Kidney (tissue), 14 donors: Measurements from ENCODE around the gene DACT2. TPM values are rescaled to one million over a fixed set of nuclear protein-coding genes. Genes with fewer than 3 reads are reported as not detected.

Experiments used
- DNase-seq, 5 donors: peaks; one replicate each; pipeline ENCODE4 v3.0.0-alpha.2; 2013 to 2020
- FAIRE-seq: peaks from 2 replicates; lab custom pipeline; 2012; peaks lifted over from hg19 to GRCh38; lab: Jason Lieb, UNC
- H3K27ac ChIP-seq, 2 donors: one replicate each; pipeline ENCODE4 v1.7.0; 2013; ENCODE audit warnings: low read depth in 2 of 2, low read length in 2 of 2, inconsistent platforms in 1 of 2
- H3K27me3 ChIP-seq: one replicate; pipeline ENCODE4 v1.7.1; 2013; ENCODE audit warnings: low read length, inconsistent platforms; ENCODE audit not compliant: control insufficient read depth, insufficient read depth
- H3K36me3 ChIP-seq, 3 donors: one replicate each; pipeline versions ENCODE4 v1.7.0 to v1.7.1; 2013; ENCODE audit warnings: low read length in 3 of 3, control low read depth in 1 of 3, inconsistent platforms in 1 of 3; ENCODE audit not compliant: insufficient read depth in 3 of 3, control insufficient read depth in 2 of 3
- H3K4me1 ChIP-seq, 3 donors: one replicate each; pipeline versions ENCODE4 v1.7.0 to v1.7.1; 2013; ENCODE audit warnings: low read length in 3 of 3, inconsistent platforms in 1 of 3, low read depth in 1 of 3; ENCODE audit not compliant: control insufficient read depth in 2 of 3, insufficient read depth in 2 of 3
- H3K4me3 ChIP-seq, 3 donors: one replicate each; pipeline versions ENCODE4 v1.7.0 to v1.8.1; 2013; ENCODE audit warnings: low read length in 3 of 3, control low read depth in 1 of 3, inconsistent platforms in 1 of 3
- H3K9ac ChIP-seq, 3 donors: one replicate each; pipeline versions ENCODE4 v1.7.0 to v1.7.1; 2013; ENCODE audit warnings: low read length in 3 of 3, control low read depth in 1 of 3, inconsistent platforms in 1 of 3
- H3K9me3 ChIP-seq, 3 donors: one replicate each; pipeline versions ENCODE4 v1.7.0 to v1.7.1; 2013; ENCODE audit warnings: low read length in 3 of 3, control low read depth in 1 of 3, inconsistent platforms in 1 of 3; ENCODE audit not compliant: control insufficient read depth in 2 of 3, insufficient read depth in 1 of 3
- intact Hi-C: fragments of 100-400 bp; cut with DNase I; formaldehyde crosslinking; loops from one replicate; pipeline ENCODE4 v1.11.1; 2022
- polyA plus RNA-seq: library from polyadenylated mRNA; stranded (reverse); fragments of 350-450 nt; fragmentation: Illumina TruSeq; extraction: RNeasy Lipid Tissue Mini Kit (QIAGEN cat#74804); gene quantifications from one replicate; pipeline ENCODE4 v1.2.3, GENCODE V29; 2014; ENCODE audit warnings: low read depth, low replicate concordance; ENCODE audit not compliant: insufficient read depth
- total RNA-seq: library from RNA; stranded (reverse); fragmentation: NEBNext Ultra II Directional; extraction: Animal tissue kit (Norgen Biotek cat#: 25700); gene quantifications from one replicate; pipeline ENCODE4 v1.2.1, GENCODE V29; 2021
- TF ChIP-seq, protein P1 (sequence below): IDR thresholded peaks from 3 replicates; pipeline ENCODE4 v1.5.1; 2012; ENCODE audit warnings: mild to moderate bottlenecking, moderate library complexity, borderline replicate concordance; ENCODE audit not compliant: insufficient read depth; ENCODE audit errors: extremely low read depth
- donor health status: control.
- donor health status: control.
- donor health status: control.
- donor health status: control.
- donor health status: control.
- donor health status: DM: yes; HTN: yes; CAD: no.
- donor health status: Normal renal cell carcinoma (clear cell type).

Gene DACT2
- total and polyA plus RNA-seq, 2 donors from 2014 or later: 4.8 to 5.0 TPM

DNA sequence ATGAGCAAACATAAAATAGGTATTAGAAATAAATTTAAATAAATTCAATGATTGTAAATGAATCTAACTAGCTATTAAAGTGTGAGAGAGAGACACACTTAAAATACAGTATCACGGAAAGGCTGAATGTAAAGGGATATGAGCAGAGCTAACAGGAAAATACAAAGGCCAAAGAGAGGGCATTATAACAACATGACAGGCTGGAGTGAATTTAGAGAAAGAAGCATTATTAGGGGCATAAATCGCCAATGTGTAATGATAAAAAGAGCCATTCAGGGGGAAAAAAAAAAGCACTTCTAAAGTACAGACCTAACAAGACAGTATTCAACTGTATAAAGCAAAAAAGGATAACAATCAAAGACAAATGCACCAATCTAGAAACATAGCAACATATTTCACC lies 28.1 kb downstream of the DACT2 start:
- TF ChIP-seq, protein P1, sequence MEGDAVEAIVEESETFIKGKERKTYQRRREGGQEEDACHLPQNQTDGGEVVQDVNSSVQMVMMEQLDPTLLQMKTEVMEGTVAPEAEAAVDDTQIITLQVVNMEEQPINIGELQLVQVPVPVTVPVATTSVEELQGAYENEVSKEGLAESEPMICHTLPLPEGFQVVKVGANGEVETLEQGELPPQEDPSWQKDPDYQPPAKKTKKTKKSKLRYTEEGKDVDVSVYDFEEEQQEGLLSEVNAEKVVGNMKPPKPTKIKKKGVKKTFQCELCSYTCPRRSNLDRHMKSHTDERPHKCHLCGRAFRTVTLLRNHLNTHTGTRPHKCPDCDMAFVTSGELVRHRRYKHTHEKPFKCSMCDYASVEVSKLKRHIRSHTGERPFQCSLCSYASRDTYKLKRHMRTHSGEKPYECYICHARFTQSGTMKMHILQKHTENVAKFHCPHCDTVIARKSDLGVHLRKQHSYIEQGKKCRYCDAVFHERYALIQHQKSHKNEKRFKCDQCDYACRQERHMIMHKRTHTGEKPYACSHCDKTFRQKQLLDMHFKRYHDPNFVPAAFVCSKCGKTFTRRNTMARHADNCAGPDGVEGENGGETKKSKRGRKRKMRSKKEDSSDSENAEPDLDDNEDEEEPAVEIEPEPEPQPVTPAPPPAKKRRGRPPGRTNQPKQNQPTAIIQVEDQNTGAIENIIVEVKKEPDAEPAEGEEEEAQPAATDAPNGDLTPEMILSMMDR: no peak
- H3K4me1 ChIP-seq: no peaks in the 10 kb centered on the region
- no peak overlapping the region for H3K9ac ChIP-seq
- no peak for FAIRE-seq
- no peaks in the 10 kb centered on the region for H3K9me3 ChIP-seq
- H3K27ac ChIP-seq: no peak overlapping the region
- H3K4me3 ChIP-seq: no peak overlapping the region
- H3K36me3 ChIP-seq: no peaks in the 10 kb centered on the region
- intact Hi-C loops: no loop called here
- H3K27me3 ChIP-seq: no peaks in the 10 kb centered on the region
- DNase-seq: no peak

DNA sequence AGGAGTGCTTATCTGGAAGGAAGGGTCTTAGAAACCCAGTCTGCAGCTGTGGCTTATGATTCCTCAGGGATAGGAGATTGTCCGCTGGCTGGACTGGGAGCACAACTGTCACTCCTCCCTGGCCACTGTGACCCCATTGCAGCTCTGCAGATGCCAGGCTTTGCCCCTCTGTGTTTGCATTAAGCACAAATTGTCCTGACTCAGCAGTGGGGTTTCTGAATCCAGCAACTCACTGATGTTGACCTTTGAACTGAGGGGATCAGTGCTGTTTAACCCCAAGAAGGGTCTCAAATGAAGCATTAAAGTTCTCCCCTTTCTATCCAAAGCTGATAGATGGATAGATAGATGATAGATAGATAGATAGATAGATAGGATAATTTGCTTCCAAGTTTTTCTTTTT lies 29.5 kb downstream of the DACT2 start:
- Histone ChIP-seq H3K4me3 (no peak overlapping the region), H3K27ac (no peak overlapping the region), H3K27me3 (no peaks in the 10 kb centered on the region), H3K36me3 (no peaks in the 10 kb centered on the region), H3K4me1 (no peaks in the 10 kb centered on the region), H3K9me3 (no peaks in the 10 kb centered on the region), H3K9ac (no peak overlapping the region)
- intact Hi-C loops: no loop called here
- FAIRE-seq (no peak), DNase-seq (no peak)
- TF ChIP-seq, protein P1: no peak

DNA sequence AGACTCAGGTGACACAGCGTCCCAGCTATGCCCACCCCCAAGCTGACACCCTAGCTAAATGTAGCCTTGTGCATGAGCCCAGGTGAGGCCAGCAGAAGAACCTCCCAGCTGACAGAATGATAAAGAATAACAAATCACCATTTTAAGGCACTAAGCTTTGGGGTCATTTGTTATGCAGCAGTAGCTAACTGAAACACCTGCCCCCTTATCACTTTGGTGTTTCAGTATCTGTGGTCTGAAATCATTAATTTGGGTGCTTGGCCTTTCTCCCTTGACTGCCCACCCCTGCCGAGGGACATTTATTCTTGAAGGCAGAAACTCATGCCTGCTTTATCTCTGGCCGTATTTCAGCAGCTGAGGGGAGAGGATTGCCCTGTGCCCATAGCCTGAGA lies 30.0 kb downstream of the DACT2 start:
- no peak overlapping the region for H3K27ac ChIP-seq
- no peaks in the 10 kb centered on the region for H3K27me3 ChIP-seq
- H3K4me3 ChIP-seq: no peak overlapping the region
- H3K4me1 ChIP-seq: no peaks in the 10 kb centered on the region
- no peak overlapping the region for H3K9ac ChIP-seq
- FAIRE-seq (no peak), DNase-seq (no peak)
- intact Hi-C loops: no loop called here
- no peaks in the 10 kb centered on the region for H3K9me3 ChIP-seq
- TF ChIP-seq, protein P1: no peak
- H3K36me3 ChIP-seq: no peaks in the 10 kb centered on the region
